GM21529 (cell line): Measurements from ENCODE around the gene ENDOV.

Source experiments
- ATAC-seq: cut with Tn5 transposase; IDR thresholded peaks from one replicate; pipeline ENCODE4 v1.9.1; 2021; ENCODE audit not compliant: unreplicated experiment

The ENDOV gene

GRCh38 chr17:80414508-80414802 lies 512 bp upstream of the ENDOV start:
- peak; percentile 4 for ATAC-seq

- ATAC-seq: no peak
Observed at GRCh38 chr17:80415626-80416137, 715 bp downstream of the ENDOV start.

GRCh38 chr17:80416260-80416939 lies 1.4 kb downstream of the ENDOV start:
- no peak for ATAC-seq

GRCh38 chr17:80416940-80417293 lies 1.9 kb downstream of the ENDOV start:
- ATAC-seq: no peak

- ATAC-seq: no peak
Observed at GRCh38 chr17:80418589-80418988, 3.6 kb downstream of the ENDOV start.

GRCh38 chr17:80419255-80419654 lies 4.3 kb downstream of the ENDOV start:
- no peak for ATAC-seq

- no peak for ATAC-seq
Observed at GRCh38 chr17:80421381-80422090, 6.6 kb downstream of the ENDOV start.

GRCh38 chr17:80422276-80422675 lies 7.3 kb downstream of the ENDOV start:
- no peak for ATAC-seq

GRCh38 chr17:80422981-80423380 lies 8.0 kb downstream of the ENDOV start:
- ATAC-seq: no peak

GRCh38 chr17:80423536-80424225 lies 8.7 kb downstream of the ENDOV start:
- no peak for ATAC-seq

GRCh38 chr17:80424261-80424660 lies 9.3 kb downstream of the ENDOV start:
- no peak for ATAC-seq

- ATAC-seq: no peak
Observed at GRCh38 chr17:80424878-80425765, 10.2 kb downstream of the ENDOV start.

- ATAC-seq: no peak
Observed at GRCh38 chr17:80425835-80426426, 11.0 kb downstream of the ENDOV start.

- peak; percentile 63 for ATAC-seq
Observed at GRCh38 chr17:80426671-80427326, 11.8 kb downstream of the ENDOV start.

- ATAC-seq: no peak
Observed at GRCh38 chr17:80427366-80428282, 12.7 kb downstream of the ENDOV start.

GRCh38 chr17:80428363-80428762 lies 13.4 kb downstream of the ENDOV start:
- ATAC-seq: no peak

- no peak for ATAC-seq
Observed at GRCh38 chr17:80428796-80429195, 13.8 kb downstream of the ENDOV start.

GRCh38 chr17:80429356-80430275 lies 14.6 kb downstream of the ENDOV start:
- no peak for ATAC-seq
